Ascending aorta (tissue), 2 donors: ENCODE results near the gene HNRNPAB. TPM values are rescaled to one million over a fixed set of nuclear protein-coding genes. Genes with fewer than 3 reads are reported as not detected.
A peak's percentile ranks its signal among the peaks of the same experiment; 100 is the strongest.

Experiments
- DNase-seq, 2 donors: peaks; one replicate each; pipeline ENCODE4 v3.0.0-alpha.2; 2019; ENCODE audit warnings: low spot score in 2 of 2
- H3K27ac ChIP-seq, 2 donors: fragments of 200-600 bp; sonication (generic); one replicate each; pipeline ENCODE4 v1.5.1; 2016 to 2017; ENCODE audit warnings: mild to moderate bottlenecking in 1 of 2
- H3K27me3 ChIP-seq: fragments of 200-600 bp; sonication (generic); one replicate; pipeline ENCODE4 v1.5.1; 2017
- H3K36me3 ChIP-seq, 2 donors: fragments of 200-600 bp; sonication (generic); one replicate each; pipeline ENCODE4 v1.5.1; 2016
- H3K4me1 ChIP-seq, 2 donors: fragments of 200-600 bp; sonication (generic); one replicate each; pipeline ENCODE4 v1.5.1; 2016 to 2017; ENCODE audit warnings: mild to moderate bottlenecking in 1 of 2
- H3K4me3 ChIP-seq, 2 donors: fragments of 200-600 bp; sonication (generic); one replicate each; pipeline ENCODE4 v1.5.1; 2016 to 2017; ENCODE audit warnings: mild to moderate bottlenecking in 1 of 2
- H3K9me3 ChIP-seq, 2 donors: fragments of 200-600 bp; sonication (generic); one replicate each; pipeline ENCODE4 v1.5.1; 2016
- intact Hi-C: fragments of 100-400 bp; cut with DNase I; formaldehyde crosslinking; loops from one replicate; pipeline ENCODE4 v1.15.1; 2023
- total RNA-seq: library from RNA; depleted of rRNA; stranded (reverse); fragments of >200 nt; gene quantifications from one replicate; pipeline ENCODE4 v1.1.0, GENCODE V29; 2016
- TF ChIP-seq, protein P1 (sequence below), 3 experiments: fragments of 200-600 bp in 2 of 3; fragments of 450-650 bp in 1 of 3; sonication (generic) in 2 of 3; IDR thresholded peaks; one replicate each; pipeline ENCODE4 v1.5.1; 2016 to 2019; ENCODE audit warnings: antibody characterized with exemption in 3 of 3, mild to moderate bottlenecking in 1 of 3, moderate library complexity in 1 of 3

Gene HNRNPAB
- total RNA-seq, 1 donor from 2014 or later, result 99.2 TPM

DNA sequence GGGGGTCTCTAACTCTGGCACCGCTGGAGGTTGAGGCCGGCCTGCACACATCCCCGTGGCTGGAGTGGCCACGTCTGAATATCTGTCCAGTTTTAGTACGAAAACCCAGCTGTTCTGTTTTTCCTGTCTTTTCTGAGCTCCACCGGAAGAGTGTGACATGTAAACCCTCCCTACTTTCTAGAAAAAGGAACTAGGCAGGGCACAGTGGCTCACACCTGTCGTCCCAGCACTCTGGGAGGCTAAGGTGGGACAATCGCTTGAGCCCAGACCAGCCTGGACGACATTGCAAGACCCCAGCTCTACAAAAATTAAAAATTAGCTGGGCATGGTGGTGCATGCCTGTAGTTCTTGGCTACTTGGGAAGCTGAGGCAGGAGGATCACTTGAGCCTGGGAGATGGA, 36.4 kb downstream of the HNRNPAB start:
- H3K36me3 ChIP-seq, result no peaks in the 10 kb centered on the region
- H3K27ac ChIP-seq, result peak overlapping the region in 1 of 2 donors; percentile 40
- no peak overlapping the region for H3K4me3 ChIP-seq
- H3K4me1 ChIP-seq, result no peaks in the 10 kb centered on the region
- TF ChIP-seq, protein P1, sequence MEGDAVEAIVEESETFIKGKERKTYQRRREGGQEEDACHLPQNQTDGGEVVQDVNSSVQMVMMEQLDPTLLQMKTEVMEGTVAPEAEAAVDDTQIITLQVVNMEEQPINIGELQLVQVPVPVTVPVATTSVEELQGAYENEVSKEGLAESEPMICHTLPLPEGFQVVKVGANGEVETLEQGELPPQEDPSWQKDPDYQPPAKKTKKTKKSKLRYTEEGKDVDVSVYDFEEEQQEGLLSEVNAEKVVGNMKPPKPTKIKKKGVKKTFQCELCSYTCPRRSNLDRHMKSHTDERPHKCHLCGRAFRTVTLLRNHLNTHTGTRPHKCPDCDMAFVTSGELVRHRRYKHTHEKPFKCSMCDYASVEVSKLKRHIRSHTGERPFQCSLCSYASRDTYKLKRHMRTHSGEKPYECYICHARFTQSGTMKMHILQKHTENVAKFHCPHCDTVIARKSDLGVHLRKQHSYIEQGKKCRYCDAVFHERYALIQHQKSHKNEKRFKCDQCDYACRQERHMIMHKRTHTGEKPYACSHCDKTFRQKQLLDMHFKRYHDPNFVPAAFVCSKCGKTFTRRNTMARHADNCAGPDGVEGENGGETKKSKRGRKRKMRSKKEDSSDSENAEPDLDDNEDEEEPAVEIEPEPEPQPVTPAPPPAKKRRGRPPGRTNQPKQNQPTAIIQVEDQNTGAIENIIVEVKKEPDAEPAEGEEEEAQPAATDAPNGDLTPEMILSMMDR (IDR thresholded peaks at IDR 0.05), result no peak
- no peaks in the 10 kb centered on the region for H3K9me3 ChIP-seq
- intact Hi-C loops, result no loop called here
- no peaks in the 10 kb centered on the region for H3K27me3 ChIP-seq
- DNase-seq, result no peak

DNA sequence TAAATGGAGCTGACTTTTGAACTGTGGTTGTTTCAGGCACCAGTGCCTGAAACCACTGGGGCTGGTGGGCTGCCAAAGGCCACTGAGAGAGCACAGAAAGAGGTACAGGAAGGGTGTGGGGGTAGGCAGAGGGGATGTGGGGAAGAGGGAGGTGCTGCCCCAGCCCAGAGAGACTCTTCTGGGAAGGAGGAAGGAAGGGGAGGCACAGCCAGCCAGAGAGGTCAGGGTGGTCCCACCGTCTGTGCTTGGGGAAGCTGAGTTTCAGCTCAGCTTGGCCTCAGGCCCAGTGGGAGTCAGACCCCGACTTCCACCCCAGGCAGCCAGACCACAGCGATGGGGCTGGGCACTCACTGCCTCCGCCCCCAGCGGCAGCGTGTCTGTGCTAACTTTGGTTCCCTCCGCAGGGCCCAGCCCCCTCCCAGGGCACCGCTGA, 36.9 kb downstream of the HNRNPAB start:
- Histone ChIP-seq H3K27ac (peak overlapping the region in 1 of 2 donors; percentile 40), H3K27me3 (no peaks in the 10 kb centered on the region), H3K4me1 (no peaks in the 10 kb centered on the region), H3K36me3 (no peaks in the 10 kb centered on the region), H3K9me3 (no peaks in the 10 kb centered on the region), H3K4me3 (no peak overlapping the region)
- no peak for DNase-seq
- intact Hi-C loops, result no loop called here
- TF ChIP-seq, protein P1 (IDR thresholded peaks at IDR 0.05), result no peak

DNA sequence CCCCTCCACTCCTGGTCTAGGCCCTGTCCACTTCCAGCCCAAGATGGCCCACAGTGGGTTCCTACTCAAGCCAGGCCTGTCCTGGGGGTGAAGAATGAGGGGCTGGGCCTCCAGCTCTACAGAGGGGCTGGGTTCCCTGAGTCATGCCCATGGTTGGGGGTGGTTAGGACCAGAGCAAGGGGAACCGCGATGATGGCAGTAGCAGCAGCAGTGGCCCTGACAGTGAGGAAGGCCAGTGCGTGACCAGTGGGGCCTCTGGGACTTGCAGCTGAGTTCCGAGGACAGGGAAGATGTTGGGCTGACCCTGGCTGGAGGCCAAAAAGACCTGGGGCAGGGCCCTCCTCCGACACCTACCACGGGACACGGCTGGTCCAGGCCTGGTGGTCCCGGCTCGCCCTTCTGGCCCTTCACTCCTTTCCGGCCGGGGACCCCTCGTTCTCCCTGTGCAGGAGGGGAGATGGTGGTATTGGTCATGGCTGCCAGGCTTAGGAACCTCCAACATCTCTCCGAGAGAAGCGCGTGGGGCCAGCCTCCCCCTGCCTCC, 37.4 kb downstream of the HNRNPAB start:
- Histone ChIP-seq H3K9me3 (no peaks in the 10 kb centered on the region), H3K27me3 (no peaks in the 10 kb centered on the region), H3K36me3 (no peaks in the 10 kb centered on the region), H3K4me1 (no peaks in the 10 kb centered on the region), H3K4me3 (no peak overlapping the region), H3K27ac (peak overlapping the region in 1 of 2 donors; percentile 40)
- TF ChIP-seq, protein P1 (IDR thresholded peaks at IDR 0.05), result no peak
- intact Hi-C loops, result no loop called here
- DNase-seq, result no peak

DNA sequence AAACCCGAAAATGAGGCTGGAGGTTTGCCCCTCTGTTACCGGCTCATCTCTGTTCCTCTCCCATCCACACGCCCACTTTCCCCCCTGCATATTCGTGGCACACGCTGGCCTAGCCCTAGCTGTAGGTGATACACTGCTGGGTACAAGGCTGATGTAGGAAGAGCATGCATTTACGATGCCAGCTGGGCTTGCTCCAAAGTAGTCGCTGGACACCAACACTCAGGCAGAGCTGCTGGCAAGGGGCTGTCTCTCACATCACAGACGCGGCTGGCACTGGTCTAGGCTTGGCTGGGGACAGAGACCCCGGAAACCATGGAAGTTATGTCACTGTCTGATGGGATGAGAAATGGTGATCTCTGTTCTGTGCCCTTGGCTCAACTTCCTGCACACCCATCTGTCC, 38.1 kb downstream of the HNRNPAB start:
- no peak for DNase-seq
- no peaks in the 10 kb centered on the region for H3K36me3 ChIP-seq
- no peak overlapping the region for H3K4me3 ChIP-seq
- no peaks in the 10 kb centered on the region for H3K4me1 ChIP-seq
- no peaks in the 10 kb centered on the region for H3K9me3 ChIP-seq
- intact Hi-C loops, result no loop called here
- no peaks in the 10 kb centered on the region for H3K27me3 ChIP-seq
- TF ChIP-seq, protein P1 (IDR thresholded peaks at IDR 0.05), result no peak
- H3K27ac ChIP-seq, result no peak overlapping the region

DNA sequence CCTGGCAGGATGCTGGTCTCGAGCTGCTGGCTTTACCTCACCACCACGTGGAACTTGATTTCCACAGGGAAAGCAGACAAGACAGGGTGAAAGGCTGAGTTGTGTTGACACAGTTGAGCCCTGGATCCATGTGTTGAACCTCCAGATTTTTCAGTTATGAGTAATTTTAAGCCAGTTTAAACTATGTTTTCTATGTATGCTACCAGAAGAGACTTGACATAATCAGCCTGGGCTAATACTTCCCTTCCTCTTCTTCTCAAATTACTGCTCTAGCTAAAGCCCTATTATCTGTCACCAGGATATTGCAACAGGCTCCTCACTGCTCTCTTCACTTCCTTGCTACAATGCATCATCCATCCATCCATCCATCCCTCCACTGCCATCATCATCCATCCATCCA, 40.2 kb downstream of the HNRNPAB start:
- Histone ChIP-seq H3K36me3 (no peaks in the 10 kb centered on the region), H3K4me3 (no peak overlapping the region), H3K27ac (no peak overlapping the region), H3K4me1 (no peaks in the 10 kb centered on the region), H3K27me3 (no peaks in the 10 kb centered on the region), H3K9me3 (no peaks in the 10 kb centered on the region)
- intact Hi-C loops, result no loop called here
- TF ChIP-seq, protein P1 (IDR thresholded peaks at IDR 0.05), result no peak
- DNase-seq, result no peak

DNA sequence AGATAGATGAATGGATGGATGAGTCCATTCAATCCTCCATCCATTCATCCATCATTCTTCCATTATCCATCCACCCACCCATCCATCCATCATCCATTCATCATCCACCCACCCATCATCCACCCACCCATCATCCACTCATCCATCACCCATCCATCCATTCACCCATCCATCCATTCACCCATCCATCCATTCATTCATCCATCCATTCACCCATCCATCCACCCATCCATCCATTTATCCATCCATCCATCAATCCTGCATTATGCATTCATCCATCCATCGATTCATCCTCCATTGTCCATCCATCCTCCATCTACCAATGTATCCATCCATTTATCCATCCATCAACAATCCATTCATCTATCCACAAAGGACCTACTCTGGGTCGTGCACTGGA, 41.1 kb downstream of the HNRNPAB start:
- H3K27me3 ChIP-seq, result no peaks in the 10 kb centered on the region
- no peaks in the 10 kb centered on the region for H3K9me3 ChIP-seq
- H3K4me1 ChIP-seq, result no peaks in the 10 kb centered on the region
- DNase-seq, result no peak
- no peak overlapping the region for H3K27ac ChIP-seq
- intact Hi-C loops, result no loop called here
- H3K4me3 ChIP-seq, result no peak overlapping the region
- H3K36me3 ChIP-seq, result no peaks in the 10 kb centered on the region
- TF ChIP-seq, protein P1 (IDR thresholded peaks at IDR 0.05), result no peak
